OCI-M1 (cell line): ENCODE measurements around the gene MAD1L1.
"Not testable (repeated sequence)": the region's sequence is repeated elsewhere in the genome, so short reads cannot be mapped to it uniquely, and the experiment has no call there.

Experiments used
- DNase-seq: peaks from one replicate; lab custom pipeline; 2025; lab: John Stamatoyannopoulos, UW

Gene MAD1L1

GRCh38 chr7:1850111-1850975 lies 382.4 kb downstream of the MAD1L1 start:
- no peak for DNase-seq

GRCh38 chr7:1849351-1850041 lies 383.2 kb downstream of the MAD1L1 start:
- no peak for DNase-seq

- DNase-seq = no peak
These were observed 383.8 kb downstream of the MAD1L1 start for GRCh38 chr7:1848911-1849311.

- no peak for DNase-seq
These were observed 384.6 kb downstream of the MAD1L1 start for GRCh38 chr7:1848013-1848640.

GRCh38 chr7:1847260-1848001 lies 385.3 kb downstream of the MAD1L1 start:
- DNase-seq = no peak

GRCh38 chr7:1846331-1847065 lies 386.2 kb downstream of the MAD1L1 start:
- DNase-seq = no peak

- DNase-seq = no peak
These were observed 387.0 kb downstream of the MAD1L1 start for GRCh38 chr7:1845536-1846311.

GRCh38 chr7:1844951-1845390 lies 387.8 kb downstream of the MAD1L1 start:
- peak; percentile 1 for DNase-seq

- DNase-seq = no peak
These were observed 388.3 kb downstream of the MAD1L1 start for GRCh38 chr7:1844336-1844950.

- DNase-seq = no peak
These were observed 388.8 kb downstream of the MAD1L1 start for GRCh38 chr7:1843921-1844335.

- no peak for DNase-seq
These were observed 389.4 kb downstream of the MAD1L1 start for GRCh38 chr7:1843271-1843861.

- DNase-seq = no peak
These were observed 390.2 kb downstream of the MAD1L1 start for GRCh38 chr7:1842321-1843221.

GRCh38 chr7:1841286-1842021 lies 391.3 kb downstream of the MAD1L1 start:
- DNase-seq = not testable (repeated sequence)

- not testable (repeated sequence) for DNase-seq
These were observed 392.0 kb downstream of the MAD1L1 start for GRCh38 chr7:1840744-1841143.

GRCh38 chr7:1839701-1840100 lies 393.0 kb downstream of the MAD1L1 start:
- no peak for DNase-seq

- DNase-seq = not testable (repeated sequence)
These were observed 393.7 kb downstream of the MAD1L1 start for GRCh38 chr7:1838911-1839531.

GRCh38 chr7:1838544-1838872 lies 394.2 kb downstream of the MAD1L1 start:
- not testable (repeated sequence) for DNase-seq
